LoVo (cell line): Measurements from ENCODE around the gene PEX14.
"Not testable (repeated sequence)": the region's sequence is repeated elsewhere in the genome, so short reads cannot be mapped to it uniquely, and the experiment has no call there.

ENCODE experiments used
- DNase-seq: peaks from one replicate; pipeline ENCODE4 v3.0.0-alpha.2; 2016; ENCODE audit warnings: low spot score

Gene PEX14

DNA sequence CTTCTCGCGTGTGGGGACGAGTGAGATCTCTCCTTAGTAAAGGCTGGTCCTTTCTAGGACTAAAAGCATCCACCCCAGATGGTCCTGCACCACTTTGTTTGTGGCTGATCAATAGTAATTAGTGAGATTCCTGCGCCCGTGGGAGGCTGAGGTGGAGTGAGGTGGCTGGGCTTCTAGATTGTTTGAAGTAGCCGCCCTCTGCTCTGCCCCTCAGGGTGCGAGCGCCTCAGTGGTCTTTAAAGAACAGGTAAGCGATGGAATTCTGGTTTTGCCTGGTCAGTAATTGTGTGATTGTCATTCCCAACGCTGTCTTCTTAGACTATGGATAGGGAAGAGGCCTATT, 20.7 kb downstream of the PEX14 start:
- DNase-seq: no peak

GRCh38 chr1:10495952-10496351, 21.2 kb downstream of the PEX14 start:
- no peak for DNase-seq

DNA sequence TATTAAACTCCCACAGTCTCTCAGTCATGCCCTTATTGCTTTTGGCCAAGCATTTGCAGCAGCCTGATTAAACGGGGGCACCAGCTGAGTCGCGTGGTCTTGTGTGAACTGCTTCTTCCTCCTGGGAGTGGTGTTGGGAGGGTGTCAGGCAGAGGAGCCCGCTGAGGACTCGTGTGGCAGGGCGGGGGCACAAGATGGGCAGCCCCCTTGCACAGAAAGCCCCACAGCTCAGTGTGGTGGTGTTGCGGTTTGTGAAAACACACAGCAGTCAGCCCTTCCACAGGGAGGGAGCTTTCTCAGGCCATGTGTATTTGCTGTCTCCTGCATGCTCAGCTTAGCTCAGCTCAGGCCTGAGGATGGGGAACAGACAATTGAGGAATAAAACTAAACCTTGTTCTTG, 22.4 kb downstream of the PEX14 start:
- DNase-seq: no peak

DNA sequence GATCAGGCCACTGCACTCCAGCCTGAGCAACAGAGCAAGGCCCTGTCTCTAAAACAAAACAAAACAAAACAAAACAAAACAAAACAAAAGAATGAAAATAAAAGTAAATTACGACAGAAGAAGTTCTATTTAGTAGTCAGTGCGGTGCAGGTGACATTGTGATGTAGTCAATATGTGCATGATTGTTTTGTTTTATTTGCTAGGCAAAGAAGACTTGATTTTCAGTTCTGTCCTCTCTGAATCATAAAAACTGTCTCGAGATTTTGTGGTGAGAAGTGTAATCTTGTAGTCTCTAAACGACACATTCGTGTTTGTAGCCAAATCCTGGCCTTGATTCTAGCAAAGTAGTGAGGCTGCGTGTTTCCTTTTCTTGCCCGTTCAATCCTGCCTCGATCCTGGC, 23.5 kb downstream of the PEX14 start:
- no peak for DNase-seq

- DNase-seq: no peak
Measured at GRCh38 chr1:10502206-10502605, 27.5 kb downstream of the PEX14 start.

GRCh38 chr1:10504249-10504648, 29.5 kb downstream of the PEX14 start:
- no peak for DNase-seq

DNA sequence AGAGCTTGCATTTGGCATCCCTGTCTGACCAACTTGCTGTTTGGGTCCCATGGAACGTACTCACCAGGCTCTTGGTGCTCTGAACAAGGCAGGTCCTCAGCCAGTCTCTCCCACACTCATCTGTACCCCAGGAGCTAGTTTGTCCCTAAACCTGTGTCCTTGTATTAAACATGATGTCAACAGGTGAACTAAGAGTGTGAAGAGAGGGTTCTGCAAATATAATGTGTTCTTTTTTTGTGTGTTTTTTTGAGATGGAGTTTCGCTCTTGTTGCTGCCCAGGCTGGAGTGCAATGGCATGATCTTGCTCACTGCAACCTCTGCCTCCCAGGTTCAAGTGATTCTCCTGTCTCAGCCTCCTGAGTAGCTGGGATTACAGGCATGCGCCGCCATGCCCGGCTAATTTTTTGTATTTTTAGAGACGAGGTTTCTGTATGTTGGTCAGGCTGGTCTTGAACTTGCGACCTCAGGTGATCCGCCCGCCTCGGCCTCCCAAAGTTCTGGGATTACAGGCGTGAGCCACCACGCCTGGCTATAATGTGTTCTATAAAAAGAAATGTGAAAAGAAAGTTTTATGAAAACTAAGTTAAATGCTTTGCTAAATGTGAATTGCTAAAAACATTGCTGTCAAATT, 31.4 kb downstream of the PEX14 start:
- not testable (repeated sequence) for DNase-seq

DNA sequence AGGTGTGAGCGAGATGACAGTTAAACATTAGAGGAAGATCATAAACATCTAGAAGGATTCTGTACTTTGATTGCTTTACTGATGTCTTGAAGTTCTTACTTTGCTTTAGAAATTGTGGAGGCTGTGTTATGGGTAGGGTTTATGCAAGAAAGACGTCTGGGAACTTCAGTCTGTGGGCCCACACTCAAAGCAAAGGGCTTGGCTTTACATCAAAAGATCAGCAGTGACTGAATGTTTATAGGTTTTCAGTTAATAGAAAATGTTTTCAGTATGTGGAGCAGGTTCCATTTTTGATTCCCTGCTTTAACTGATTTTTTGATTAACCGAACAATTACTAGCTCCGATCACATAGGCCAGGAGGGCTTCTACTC, 31.9 kb downstream of the PEX14 start:
- DNase-seq: no peak

DNA sequence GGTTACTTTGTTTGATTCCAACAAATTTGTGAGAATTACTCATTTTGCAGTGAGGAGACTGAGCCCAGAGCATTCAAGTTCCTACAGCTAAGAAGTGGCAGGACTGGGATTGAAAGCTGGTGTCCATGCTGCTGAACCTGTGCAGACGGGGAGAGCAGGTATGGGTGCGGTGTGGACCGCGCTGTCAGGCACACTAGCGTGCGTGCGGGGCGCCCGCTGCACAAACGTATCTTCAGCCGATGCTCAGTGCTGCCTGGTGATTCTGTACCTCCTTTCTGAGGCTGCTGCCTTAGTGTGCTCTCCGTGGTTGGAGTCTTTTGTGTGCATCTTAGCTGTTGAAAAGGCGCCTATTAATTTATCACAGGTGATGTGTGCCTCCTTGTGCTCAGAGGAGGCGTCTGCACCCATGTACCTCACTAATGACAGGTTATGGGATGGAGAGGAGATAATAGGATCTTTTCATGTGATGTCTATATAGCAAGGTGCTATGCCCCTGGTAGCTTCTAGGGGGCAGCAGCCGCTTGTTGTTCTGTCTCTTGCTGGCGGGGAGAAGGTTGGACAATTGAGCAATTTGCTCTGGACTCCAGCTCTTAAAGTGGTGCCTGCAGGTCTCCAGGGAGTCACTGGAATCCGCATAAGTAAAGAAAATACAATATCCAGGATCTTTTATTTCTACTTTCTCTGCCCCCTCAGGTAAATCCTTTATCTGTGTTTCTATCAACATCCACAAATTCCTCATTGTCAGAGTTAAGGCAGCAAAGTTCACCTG, 32.5 kb downstream of the PEX14 start:
- peak; percentile 61 for DNase-seq

GRCh38 chr1:10508511-10508951, 33.8 kb downstream of the PEX14 start:
- no peak for DNase-seq

GRCh38 chr1:10509809-10510509, 35.2 kb downstream of the PEX14 start:
- DNase-seq: no peak

GRCh38 chr1:10510520-10511493, 36.1 kb downstream of the PEX14 start:
- peak; percentile 59 for DNase-seq

GRCh38 chr1:10511494-10511885, 36.7 kb downstream of the PEX14 start:
- no peak for DNase-seq

DNA sequence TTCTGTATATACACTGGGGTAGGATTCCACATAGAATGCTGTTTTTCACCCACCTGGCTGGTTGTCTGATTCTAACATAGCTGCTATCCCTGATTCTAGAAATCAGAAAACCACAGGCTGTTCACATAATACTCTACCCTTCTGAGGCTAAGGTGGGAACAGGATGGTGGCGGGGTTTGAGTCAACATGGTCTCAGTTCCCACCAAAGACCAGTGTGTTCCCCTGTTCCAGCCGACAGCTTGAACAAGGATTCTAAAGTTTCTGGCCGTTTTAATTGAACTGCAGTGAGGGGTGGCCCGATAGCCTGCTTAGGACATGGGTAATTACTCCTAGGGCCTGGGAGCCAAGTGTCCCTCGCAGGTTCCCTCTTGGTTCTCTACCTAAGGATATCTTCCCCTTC, 38.4 kb downstream of the PEX14 start:
- no peak for DNase-seq

DNA sequence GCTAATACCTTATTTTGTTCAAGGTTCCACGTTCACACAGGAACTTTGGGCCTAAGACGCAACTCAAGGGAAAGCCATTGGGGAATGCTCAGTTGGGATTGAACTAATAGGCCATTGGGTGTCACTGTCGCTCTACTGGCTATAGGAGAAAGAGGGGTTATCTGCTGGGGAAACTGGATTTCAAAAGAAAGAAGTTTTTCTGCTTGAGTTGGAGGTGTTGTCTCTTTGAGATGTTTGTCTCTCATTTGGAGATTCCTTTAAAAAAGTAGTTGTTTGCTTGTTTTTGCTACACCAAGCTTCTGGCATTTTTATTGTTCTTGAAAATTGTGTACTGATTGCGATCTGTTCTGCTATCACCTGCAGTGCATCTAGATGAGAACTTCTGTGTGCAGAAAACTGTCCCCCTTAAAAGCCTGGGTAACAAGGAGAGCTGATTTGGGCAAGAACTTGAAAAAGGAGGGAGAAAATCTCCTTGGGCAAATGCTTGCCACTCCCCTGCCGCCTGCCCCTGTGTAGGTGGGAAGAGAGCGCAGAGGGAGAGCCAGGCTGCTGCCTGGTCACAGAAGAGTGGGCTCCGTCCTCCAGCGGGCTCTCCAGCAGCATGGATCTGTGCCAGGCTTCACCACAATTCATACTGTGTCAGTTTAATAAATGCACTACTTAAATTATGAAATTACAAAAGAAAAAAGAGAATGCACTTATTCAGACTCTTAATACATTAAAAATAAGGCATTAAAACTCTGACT, 39.9 kb downstream of the PEX14 start:
- DNase-seq: no peak

DNA sequence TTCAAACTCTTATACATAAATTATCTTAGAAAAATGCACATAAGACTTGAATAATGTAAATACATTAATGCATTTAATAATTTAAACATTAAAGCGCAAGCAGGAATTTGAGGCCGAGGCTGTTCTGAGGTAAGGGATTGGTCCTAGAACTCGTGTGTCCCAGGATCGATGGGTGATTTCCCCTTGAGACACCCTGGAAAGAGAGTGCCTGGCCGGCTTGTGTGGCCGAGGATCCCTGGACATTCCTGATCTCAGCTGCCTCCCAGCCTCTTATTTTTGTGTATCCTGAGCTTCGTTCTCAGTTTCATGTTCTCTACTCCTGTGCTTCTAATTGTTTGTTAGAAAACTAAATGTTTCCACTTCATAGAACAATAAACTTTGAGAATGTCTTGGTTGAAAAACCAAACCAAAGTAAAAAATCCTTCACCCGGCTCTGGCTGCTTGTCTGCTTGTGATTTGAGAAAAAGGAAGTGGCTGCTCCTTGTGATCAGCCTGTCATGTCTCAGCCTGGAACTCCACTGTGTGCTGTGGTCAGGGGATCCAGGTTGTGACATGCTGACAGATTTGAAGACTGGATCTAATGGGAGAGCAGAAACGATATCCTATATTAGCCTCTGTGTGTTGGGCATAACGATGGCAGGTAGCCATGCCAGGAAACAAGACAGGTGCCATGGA, 40.7 kb downstream of the PEX14 start:
- no peak for DNase-seq

DNA sequence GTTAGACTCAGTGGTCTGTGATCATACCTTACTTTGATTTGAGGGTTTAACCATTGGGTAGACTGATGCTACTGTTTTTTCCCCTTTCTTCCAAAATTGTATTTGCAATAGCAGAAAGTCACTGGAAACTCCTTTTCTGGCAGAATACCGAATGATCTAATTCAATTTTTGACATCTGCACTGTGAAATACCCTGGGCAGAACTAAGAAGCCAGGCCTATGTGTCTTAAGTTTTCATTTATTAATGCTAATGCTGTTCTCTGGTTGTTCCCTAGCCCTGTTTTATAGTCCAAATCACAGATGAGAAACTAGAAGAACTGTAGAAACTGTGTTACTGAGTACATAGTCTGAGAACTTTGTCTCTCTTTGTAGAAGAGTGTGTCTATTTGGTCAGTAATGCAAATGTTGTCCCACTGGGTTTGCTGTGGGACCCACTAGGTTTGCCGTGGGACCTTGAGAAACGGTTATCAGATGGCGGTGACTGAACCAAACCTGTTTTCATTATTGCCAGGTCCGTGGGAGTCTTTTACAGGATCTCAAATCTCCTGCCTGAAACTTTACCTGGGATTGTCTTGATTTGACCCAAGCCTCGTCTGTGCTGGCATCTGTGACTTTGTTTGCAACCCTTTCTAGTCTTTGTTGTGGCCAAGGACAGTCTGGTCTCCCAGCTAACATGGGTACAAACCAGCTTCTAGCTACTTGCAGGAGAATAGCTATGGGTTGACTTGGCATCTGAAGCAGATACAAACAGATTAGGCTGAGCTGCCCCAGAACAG, 41.4 kb downstream of the PEX14 start:
- no peak for DNase-seq

GRCh38 chr1:10516925-10517676, 42.4 kb downstream of the PEX14 start:
- no peak for DNase-seq

GRCh38 chr1:10517677-10517982, 42.9 kb downstream of the PEX14 start:
- DNase-seq: no peak

DNA sequence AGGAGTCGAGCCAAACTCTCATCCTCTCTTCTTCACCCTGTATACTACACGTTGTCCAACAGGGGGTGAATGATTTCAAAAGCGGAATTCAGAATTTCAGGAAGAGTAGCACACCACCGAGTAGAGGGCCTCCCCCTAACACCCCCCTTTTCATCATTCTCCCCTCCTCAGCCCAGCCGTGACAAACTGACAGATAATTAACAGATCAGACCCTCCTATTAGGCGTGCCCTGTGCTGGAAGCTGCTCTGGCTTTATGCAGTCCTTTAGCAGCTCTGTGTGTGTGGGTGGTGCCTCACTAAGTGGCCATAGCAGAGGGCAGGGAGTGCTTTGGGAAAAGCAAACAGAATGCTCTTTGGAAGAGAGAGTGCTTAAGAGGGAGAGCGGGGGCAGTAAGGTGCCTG, 44.3 kb downstream of the PEX14 start:
- no peak for DNase-seq
